Fibroblast of lung (primary cell): ENCODE results near the gene ZGPAT. TPM values are rescaled to one million over a fixed set of nuclear protein-coding genes. Genes with fewer than 3 reads are reported as not detected.

Experiments
- DNase-seq, 2 donors: peaks; one replicate each; pipeline versions ENCODE4 v3.0.0 to v3.0.0-alpha.2; 2010; ENCODE audit warnings: low read depth in 2 of 2
- H2AFZ ChIP-seq: 2 replicates; pipeline ENCODE4 v1.5.1; 2012; ENCODE audit warnings: low read length, control low read depth, inconsistent platforms
- H3K27ac ChIP-seq: 2 replicates; pipeline ENCODE4 v1.5.1; 2011; ENCODE audit warnings: low read length, control low read depth; ENCODE audit not compliant: insufficient read depth
- H3K27me3 ChIP-seq: 2 replicates; pipeline ENCODE4 v1.5.1; 2011; ENCODE audit warnings: mild to moderate bottlenecking, low read length; ENCODE audit not compliant: control insufficient read depth, insufficient read depth
- H3K36me3 ChIP-seq: 2 replicates; pipeline ENCODE4 v1.5.1; 2011; ENCODE audit warnings: low read length; ENCODE audit not compliant: control insufficient read depth, insufficient read depth
- H3K4me1 ChIP-seq: 2 replicates; pipeline ENCODE4 v1.5.1; 2011; ENCODE audit warnings: low read length; ENCODE audit not compliant: control insufficient read depth, insufficient read depth; ENCODE audit errors: extremely low read depth
- H3K4me2 ChIP-seq: 2 replicates; pipeline ENCODE4 v1.5.1; 2011; ENCODE audit warnings: low read length, control low read depth; ENCODE audit not compliant: insufficient read depth; ENCODE audit errors: extremely low read depth
- H3K4me3 ChIP-seq, 4 experiments: fragments of 200-600 bp in 1 of 4; sonication (generic) in 1 of 4; replicated peaks in 1 of 4; 2 replicates each; pipeline ENCODE4 v1.5.1; 2011 to 2016; ENCODE audit warnings: low read length in 4 of 4, low read depth in 3 of 4, mild to moderate bottlenecking in 3 of 4, control low read depth in 2 of 4, inconsistent platforms in 1 of 4, mixed read lengths in 1 of 4; ENCODE audit not compliant: insufficient read depth in 1 of 4; ENCODE audit errors: control extremely low read depth in 1 of 4
- H3K79me2 ChIP-seq: 2 replicates; pipeline ENCODE4 v1.5.1; 2012; ENCODE audit warnings: mild to moderate bottlenecking, low read length, inconsistent platforms; ENCODE audit not compliant: control insufficient read depth, insufficient read depth
- H3K9ac ChIP-seq: 2 replicates; pipeline ENCODE4 v1.5.1; 2011; ENCODE audit warnings: mild to moderate bottlenecking, low read length, control low read depth; ENCODE audit not compliant: insufficient read depth
- H3K9me3 ChIP-seq: 2 replicates; pipeline ENCODE4 v1.5.1; 2012; ENCODE audit warnings: low read depth, low read length; ENCODE audit not compliant: control insufficient read depth, insufficient read depth
- H4K20me1 ChIP-seq: 2 replicates; pipeline ENCODE4 v1.5.1; 2011; ENCODE audit warnings: low read length; ENCODE audit not compliant: control insufficient read depth, insufficient read depth; ENCODE audit errors: extremely low read depth
- EZH2 ChIP-seq: IDR thresholded peaks from 2 replicates; pipeline ENCODE4 v1.5.1; 2012; ENCODE audit warnings: low read length, control low read depth, mild to moderate bottlenecking; ENCODE audit errors: missing control alignments
- polyA plus RNA-seq, 2 donors: library from polyadenylated mRNA; depleted of rRNA in 1 of 2; stranded (reverse) in 1 of 2; unstranded in 1 of 2; fragments of >200 nt; gene quantifications; 2 replicates each; pipeline ENCODE4 v1.2.1, GENCODE V29; 2011 to 2012; ENCODE audit warnings: missing spikeins in 1 of 2
- total RNA-seq: library from RNA; depleted of rRNA; stranded (reverse); fragments of >200 nt; gene quantifications from 2 replicates; pipeline ENCODE4 v1.2.1, GENCODE V29; 2014
- TF ChIP-seq, protein P1 (sequence below), 2 donors: IDR thresholded peaks in 1 of 2; conservative IDR thresholded peaks in 1 of 2; 1 replicate in 1 of 2; 2 replicates in 1 of 2; pipeline ENCODE4 v1.5.1; 2011 to 2012; ENCODE audit warnings: low read length in 2 of 2, control low read depth in 1 of 2, inconsistent platforms in 1 of 2, low read depth in 1 of 2, mild to moderate bottlenecking in 1 of 2

Gene ZGPAT
- total and polyA plus RNA-seq, 2 donors (not counting 1 experiment from before 2014, with no cell fraction given): 7.6 to 10.7 TPM

DNA sequence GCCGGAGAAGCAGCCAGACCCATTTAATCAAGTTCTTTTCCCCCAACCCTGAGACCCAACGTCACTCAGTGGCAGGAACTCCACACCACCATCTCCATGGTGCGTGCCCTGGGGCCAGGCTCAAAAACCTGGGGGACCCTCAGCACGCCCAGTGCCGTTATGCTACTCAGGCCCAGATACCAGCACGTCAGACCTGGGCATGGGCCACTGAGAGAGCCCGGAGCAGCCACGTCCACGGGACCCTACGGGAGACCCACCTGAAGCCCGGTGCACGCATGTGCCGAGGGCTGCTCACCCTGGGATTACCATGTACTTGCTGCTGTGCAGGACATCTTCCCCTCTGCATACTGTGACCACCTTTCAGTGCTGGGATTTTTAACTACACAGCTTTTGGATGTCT lies 45.5 kb downstream of the ZGPAT start:
- H3K36me3 ChIP-seq: no peaks in the 10 kb centered on the region
- no peaks in the 10 kb centered on the region for H3K79me2 ChIP-seq
- H3K4me3 ChIP-seq: no peak overlapping the region
- no peak overlapping the region for H3K4me2 ChIP-seq
- H3K27me3 ChIP-seq: no peaks in the 10 kb centered on the region
- no peak overlapping the region for H3K9ac ChIP-seq
- DNase-seq: no peak
- TF ChIP-seq, protein P1, sequence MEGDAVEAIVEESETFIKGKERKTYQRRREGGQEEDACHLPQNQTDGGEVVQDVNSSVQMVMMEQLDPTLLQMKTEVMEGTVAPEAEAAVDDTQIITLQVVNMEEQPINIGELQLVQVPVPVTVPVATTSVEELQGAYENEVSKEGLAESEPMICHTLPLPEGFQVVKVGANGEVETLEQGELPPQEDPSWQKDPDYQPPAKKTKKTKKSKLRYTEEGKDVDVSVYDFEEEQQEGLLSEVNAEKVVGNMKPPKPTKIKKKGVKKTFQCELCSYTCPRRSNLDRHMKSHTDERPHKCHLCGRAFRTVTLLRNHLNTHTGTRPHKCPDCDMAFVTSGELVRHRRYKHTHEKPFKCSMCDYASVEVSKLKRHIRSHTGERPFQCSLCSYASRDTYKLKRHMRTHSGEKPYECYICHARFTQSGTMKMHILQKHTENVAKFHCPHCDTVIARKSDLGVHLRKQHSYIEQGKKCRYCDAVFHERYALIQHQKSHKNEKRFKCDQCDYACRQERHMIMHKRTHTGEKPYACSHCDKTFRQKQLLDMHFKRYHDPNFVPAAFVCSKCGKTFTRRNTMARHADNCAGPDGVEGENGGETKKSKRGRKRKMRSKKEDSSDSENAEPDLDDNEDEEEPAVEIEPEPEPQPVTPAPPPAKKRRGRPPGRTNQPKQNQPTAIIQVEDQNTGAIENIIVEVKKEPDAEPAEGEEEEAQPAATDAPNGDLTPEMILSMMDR (conservative IDR thresholded peaks at IDR 0.05 in 1 of 2, IDR thresholded peaks at IDR 0.05 in 1 of 2; ENCODE audit: low read depth in 1 of 2, low read length in 2 of 2): no peak
- TF ChIP-seq EZH2: no peak
- no peaks in the 10 kb centered on the region for H4K20me1 ChIP-seq
- H3K9me3 ChIP-seq: no peaks in the 10 kb centered on the region
- H3K4me1 ChIP-seq: no peaks in the 10 kb centered on the region
- H2AFZ ChIP-seq: no peak overlapping the region
- no peak overlapping the region for H3K27ac ChIP-seq

DNA sequence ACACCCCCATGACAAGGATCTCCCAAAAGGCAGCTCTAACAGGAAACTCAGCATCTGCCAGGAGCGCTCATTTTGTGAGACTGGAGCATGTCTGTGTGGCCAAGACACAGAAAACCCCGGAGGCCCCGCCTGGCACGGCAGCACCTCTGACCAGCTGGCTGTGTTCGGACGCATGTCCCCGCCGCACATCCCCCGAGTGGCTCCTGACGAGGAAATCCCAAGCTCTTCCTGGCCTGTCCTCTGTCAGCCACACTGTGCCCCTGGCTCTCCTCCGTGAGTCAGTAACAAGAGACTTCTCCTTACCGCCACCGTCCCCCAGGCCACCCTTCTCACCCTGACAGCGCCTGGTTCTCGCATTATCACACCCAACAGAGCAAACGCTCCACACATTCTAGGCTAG lies 46.2 kb downstream of the ZGPAT start:
- TF ChIP-seq, protein P1 (conservative IDR thresholded peaks at IDR 0.05 in 1 of 2, IDR thresholded peaks at IDR 0.05 in 1 of 2; ENCODE audit: low read depth in 1 of 2, low read length in 2 of 2): no peak
- TF ChIP-seq EZH2: no peak
- H3K27me3 ChIP-seq: no peaks in the 10 kb centered on the region
- H3K36me3 ChIP-seq: no peaks in the 10 kb centered on the region
- H2AFZ ChIP-seq: no peak overlapping the region
- H3K4me1 ChIP-seq: no peaks in the 10 kb centered on the region
- no peaks in the 10 kb centered on the region for H4K20me1 ChIP-seq
- no peak overlapping the region for H3K9ac ChIP-seq
- no peak for DNase-seq
- no peaks in the 10 kb centered on the region for H3K79me2 ChIP-seq
- H3K27ac ChIP-seq: no peak overlapping the region
- no peaks in the 10 kb centered on the region for H3K9me3 ChIP-seq
- no peak overlapping the region for H3K4me2 ChIP-seq
- H3K4me3 ChIP-seq: no peak overlapping the region

DNA sequence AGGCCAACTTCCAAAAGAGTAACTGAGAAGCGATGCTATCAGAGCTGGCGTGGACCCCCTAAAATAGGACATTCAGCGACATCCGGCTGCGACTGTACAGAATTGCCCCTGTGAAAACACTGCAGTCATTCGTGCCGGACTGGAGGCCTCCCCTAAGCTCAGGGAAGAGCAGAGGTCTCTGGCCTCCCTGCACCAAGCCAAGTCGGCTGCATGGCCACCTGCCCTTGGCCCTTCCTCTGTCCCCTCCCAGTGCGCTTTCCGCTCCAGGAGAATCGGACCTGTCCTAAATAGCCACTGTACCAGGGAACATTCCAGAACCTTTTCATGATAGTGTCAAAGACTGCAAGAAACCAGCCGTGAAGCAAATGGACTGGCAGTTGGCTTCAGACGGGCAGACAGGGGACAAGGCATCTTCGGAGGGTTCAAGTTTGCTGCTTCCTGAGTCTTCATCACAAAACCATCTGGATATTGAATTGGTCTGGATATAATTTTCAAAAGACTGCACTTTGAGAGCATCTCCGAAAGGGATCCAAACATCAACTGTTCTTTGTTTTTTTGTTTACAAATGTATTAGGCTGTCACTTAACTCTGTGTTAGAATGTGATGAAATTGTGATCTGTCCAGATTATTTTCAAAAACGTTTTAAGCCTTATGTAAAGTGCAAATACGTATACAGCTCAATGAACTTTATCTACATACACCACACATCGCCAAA lies 48.3 kb downstream of the ZGPAT start:
- no peaks in the 10 kb centered on the region for H3K36me3 ChIP-seq
- no peaks in the 10 kb centered on the region for H3K79me2 ChIP-seq
- no peak overlapping the region for H3K4me2 ChIP-seq
- H2AFZ ChIP-seq: no peak overlapping the region
- H3K27me3 ChIP-seq: no peaks in the 10 kb centered on the region
- TF ChIP-seq, protein P1 (conservative IDR thresholded peaks at IDR 0.05 in 1 of 2, IDR thresholded peaks at IDR 0.05 in 1 of 2; ENCODE audit: low read depth in 1 of 2, low read length in 2 of 2): no peak
- no peak for TF ChIP-seq EZH2
- no peak for DNase-seq
- H3K4me1 ChIP-seq: no peaks in the 10 kb centered on the region
- H3K9ac ChIP-seq: no peak overlapping the region
- H3K27ac ChIP-seq: no peak overlapping the region
- H3K9me3 ChIP-seq: no peaks in the 10 kb centered on the region
- no peak overlapping the region for H3K4me3 ChIP-seq
- H4K20me1 ChIP-seq: no peaks in the 10 kb centered on the region
